ENCODE data around the gene PAK1.

The PAK1 gene

DNA sequence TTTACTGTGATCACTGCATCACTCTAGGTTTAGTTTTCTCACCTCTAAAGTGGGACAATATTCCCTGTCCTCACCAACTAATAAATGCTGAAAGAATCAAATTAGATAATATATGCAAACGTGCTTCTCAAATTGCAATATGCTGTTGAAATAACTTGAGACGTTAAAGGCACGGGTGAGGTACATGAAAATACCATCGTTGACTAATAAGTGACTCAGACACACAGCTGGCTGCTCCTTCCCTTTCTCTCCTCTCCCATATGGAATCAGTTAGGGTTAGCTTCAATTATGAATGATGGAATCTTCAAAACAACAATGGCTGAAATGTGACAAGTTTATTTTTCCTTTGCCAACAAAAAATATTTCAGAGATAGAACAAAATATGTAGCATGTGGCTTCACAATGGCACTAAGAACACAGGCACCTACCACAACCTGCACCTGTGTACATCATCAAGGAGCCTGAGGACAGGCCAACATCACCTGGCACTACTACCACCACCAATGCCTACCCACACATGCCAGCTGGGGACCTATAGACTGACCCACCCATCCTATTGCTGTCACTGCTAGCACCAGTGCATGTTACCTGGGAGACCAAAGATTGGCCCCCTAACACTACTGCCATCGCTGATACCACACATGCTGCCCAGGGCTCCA is 186.2 kb downstream of the PAK1 start:
- no peaks in the 10 kb centered on the region for H3K9me3 ChIP-seq (ENCODE audit: insufficient read depth, low read length)
- TF ChIP-seq, protein P1, sequence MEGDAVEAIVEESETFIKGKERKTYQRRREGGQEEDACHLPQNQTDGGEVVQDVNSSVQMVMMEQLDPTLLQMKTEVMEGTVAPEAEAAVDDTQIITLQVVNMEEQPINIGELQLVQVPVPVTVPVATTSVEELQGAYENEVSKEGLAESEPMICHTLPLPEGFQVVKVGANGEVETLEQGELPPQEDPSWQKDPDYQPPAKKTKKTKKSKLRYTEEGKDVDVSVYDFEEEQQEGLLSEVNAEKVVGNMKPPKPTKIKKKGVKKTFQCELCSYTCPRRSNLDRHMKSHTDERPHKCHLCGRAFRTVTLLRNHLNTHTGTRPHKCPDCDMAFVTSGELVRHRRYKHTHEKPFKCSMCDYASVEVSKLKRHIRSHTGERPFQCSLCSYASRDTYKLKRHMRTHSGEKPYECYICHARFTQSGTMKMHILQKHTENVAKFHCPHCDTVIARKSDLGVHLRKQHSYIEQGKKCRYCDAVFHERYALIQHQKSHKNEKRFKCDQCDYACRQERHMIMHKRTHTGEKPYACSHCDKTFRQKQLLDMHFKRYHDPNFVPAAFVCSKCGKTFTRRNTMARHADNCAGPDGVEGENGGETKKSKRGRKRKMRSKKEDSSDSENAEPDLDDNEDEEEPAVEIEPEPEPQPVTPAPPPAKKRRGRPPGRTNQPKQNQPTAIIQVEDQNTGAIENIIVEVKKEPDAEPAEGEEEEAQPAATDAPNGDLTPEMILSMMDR (IDR thresholded peaks at IDR 0.05; ENCODE audit: insufficient read depth, low read length, poor library complexity, severe bottlenecking) = no peak
- TF ChIP-seq EZH2phosphoT487 (conservative IDR thresholded peaks at IDR 0.05; ENCODE audit: low read length) = no peak
- no peaks in the 10 kb centered on the region for H3K79me2 ChIP-seq (ENCODE audit: insufficient read depth, low read length)
- no peak overlapping the region for H3K4me2 ChIP-seq (ENCODE audit: low read depth, low read length, poor library complexity, severe bottlenecking)
- no peaks in the 10 kb centered on the region for H3K9me2 ChIP-seq (replicated peaks; ENCODE audit: insufficient read depth, low read length)
- H3K27ac ChIP-seq (ENCODE audit: low read depth, low read length) = no peak overlapping the region
- no peaks in the 10 kb centered on the region for H3K36me3 ChIP-seq (ENCODE audit: low read length)
- H3K4me3 ChIP-seq (ENCODE audit: insufficient read depth, low read length, poor library complexity, severe bottlenecking) = no peak overlapping the region
- no peaks in the 10 kb centered on the region for H3F3A ChIP-seq (ENCODE audit: insufficient read depth)
- H3K9ac ChIP-seq (ENCODE audit: low read length) = no peak overlapping the region
- no peak overlapping the region for H2AFZ ChIP-seq (ENCODE audit: low read depth, low read length, severe bottlenecking)
- no peaks in the 10 kb centered on the region for H4K20me1 ChIP-seq (ENCODE audit: low read depth, low read length)
- H3K27me3 ChIP-seq (ENCODE audit: low read length) = no peaks in the 10 kb centered on the region

DNA sequence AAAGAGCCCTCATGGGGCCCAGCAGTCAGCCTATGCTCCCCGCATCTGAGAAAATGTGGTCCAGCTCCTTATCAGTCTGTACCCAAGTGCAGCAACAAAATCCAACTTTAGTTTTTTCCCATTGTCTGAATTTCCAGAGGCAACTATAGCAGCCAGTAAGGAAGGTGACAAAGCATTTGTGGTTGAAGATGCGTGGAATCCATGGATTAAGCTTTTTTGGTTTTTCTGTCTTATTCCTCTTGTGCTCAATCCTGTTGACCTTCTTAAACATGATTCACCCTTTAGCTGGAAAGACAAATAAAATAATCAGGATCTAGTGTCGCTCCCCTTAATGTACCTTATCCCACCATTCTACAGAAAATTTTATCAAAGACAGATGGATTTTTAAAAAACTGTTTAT is 186.8 kb downstream of the PAK1 start:
- Histone ChIP-seq H4K20me1 (ENCODE audit: low read depth, low read length) (no peaks in the 10 kb centered on the region), H3K9me2 (replicated peaks; ENCODE audit: insufficient read depth, low read length) (no peaks in the 10 kb centered on the region), H3K79me2 (ENCODE audit: insufficient read depth, low read length) (no peaks in the 10 kb centered on the region), H2AFZ (ENCODE audit: low read depth, low read length, severe bottlenecking) (no peak overlapping the region), H3K9ac (ENCODE audit: low read length) (no peak overlapping the region), H3K4me2 (ENCODE audit: low read depth, low read length, poor library complexity, severe bottlenecking) (no peak overlapping the region), H3K9me3 (ENCODE audit: insufficient read depth, low read length) (no peaks in the 10 kb centered on the region), H3K27ac (ENCODE audit: low read depth, low read length) (no peak overlapping the region), H3K27me3 (ENCODE audit: low read length) (no peaks in the 10 kb centered on the region), H3K36me3 (ENCODE audit: low read length) (no peaks in the 10 kb centered on the region), H3K4me3 (ENCODE audit: insufficient read depth, low read length, poor library complexity, severe bottlenecking) (no peak overlapping the region), H3F3A (ENCODE audit: insufficient read depth) (no peaks in the 10 kb centered on the region)
- no peak for TF ChIP-seq EZH2phosphoT487 (conservative IDR thresholded peaks at IDR 0.05; ENCODE audit: low read length)
- TF ChIP-seq, protein P1 (IDR thresholded peaks at IDR 0.05; ENCODE audit: insufficient read depth, low read length, poor library complexity, severe bottlenecking) = no peak

DNA sequence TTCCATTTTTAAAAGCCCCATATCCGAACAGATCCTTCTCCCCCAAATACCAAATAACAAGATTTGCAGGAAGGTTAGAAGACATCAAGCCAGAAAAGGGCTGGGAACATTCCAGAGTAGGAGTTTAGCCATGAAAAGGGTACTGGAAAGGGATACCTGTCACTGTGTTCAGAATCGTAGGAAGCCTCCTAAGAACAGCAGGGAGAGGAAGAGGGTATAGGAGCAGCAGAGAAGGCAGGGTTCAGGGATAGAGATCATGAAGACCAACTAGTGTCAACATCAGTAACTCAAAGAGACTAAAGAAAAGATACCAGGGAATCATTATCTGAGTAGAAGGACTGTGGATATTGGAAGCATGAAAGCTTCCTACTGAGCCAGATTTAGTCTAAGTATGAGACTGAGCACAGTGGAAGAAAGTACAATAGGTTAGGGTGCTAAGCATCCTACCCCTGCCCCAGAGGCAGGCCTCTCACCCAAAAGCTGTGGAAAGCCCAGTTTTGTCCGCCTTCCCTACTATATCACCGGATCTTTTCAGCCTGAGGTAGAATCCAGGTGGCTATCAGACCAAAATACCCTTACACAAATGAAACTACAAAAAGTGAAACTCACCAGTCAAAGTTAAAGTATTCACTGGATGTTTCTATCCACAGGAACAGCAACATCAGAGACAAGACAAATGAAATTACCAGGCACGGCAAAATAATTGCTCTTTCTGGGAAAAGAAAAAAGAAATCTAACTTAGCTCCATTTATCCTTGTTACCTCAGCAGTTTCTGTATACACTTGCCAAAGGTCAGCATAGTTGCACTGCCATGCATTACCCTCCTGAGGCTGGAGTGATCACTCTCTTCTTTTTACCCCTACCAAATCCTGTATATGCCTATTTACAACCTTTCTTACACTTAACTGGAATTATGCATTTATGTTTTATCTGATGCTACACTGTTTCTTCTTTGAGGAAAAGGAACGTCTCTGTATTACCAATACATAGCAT is 189.1 kb downstream of the PAK1 start:
- no peaks in the 10 kb centered on the region for H3K27me3 ChIP-seq (ENCODE audit: low read length)
- H3K4me3 ChIP-seq (ENCODE audit: insufficient read depth, low read length, poor library complexity, severe bottlenecking) = no peak overlapping the region
- no peak overlapping the region for H3K9ac ChIP-seq (ENCODE audit: low read length)
- no peaks in the 10 kb centered on the region for H3K79me2 ChIP-seq (ENCODE audit: insufficient read depth, low read length)
- H4K20me1 ChIP-seq (ENCODE audit: low read depth, low read length) = no peaks in the 10 kb centered on the region
- H3F3A ChIP-seq (ENCODE audit: insufficient read depth) = no peaks in the 10 kb centered on the region
- H3K27ac ChIP-seq (ENCODE audit: low read depth, low read length) = no peak overlapping the region
- H2AFZ ChIP-seq (ENCODE audit: low read depth, low read length, severe bottlenecking) = no peak overlapping the region
- no peaks in the 10 kb centered on the region for H3K9me2 ChIP-seq (replicated peaks; ENCODE audit: insufficient read depth, low read length)
- no peaks in the 10 kb centered on the region for H3K36me3 ChIP-seq (ENCODE audit: low read length)
- H3K4me2 ChIP-seq (ENCODE audit: low read depth, low read length, poor library complexity, severe bottlenecking) = no peak overlapping the region
- TF ChIP-seq, protein P1 (IDR thresholded peaks at IDR 0.05; ENCODE audit: insufficient read depth, low read length, poor library complexity, severe bottlenecking) = no peak
- no peak for TF ChIP-seq EZH2phosphoT487 (conservative IDR thresholded peaks at IDR 0.05; ENCODE audit: low read length)
- H3K9me3 ChIP-seq (ENCODE audit: insufficient read depth, low read length) = no peaks in the 10 kb centered on the region

Measured in SU-DHL-6 (cell line).